Activated gamma-delta T cell (primary cell): ENCODE data around the gene GIN1.
"Not testable (repeated sequence)": the region's sequence is repeated elsewhere in the genome, so short reads cannot be mapped to it uniquely, and the experiment has no call there.

Source experiments
- DNase-seq: peaks from one replicate; lab custom pipeline; 2025; lab: John Stamatoyannopoulos, UW

Gene GIN1

DNA sequence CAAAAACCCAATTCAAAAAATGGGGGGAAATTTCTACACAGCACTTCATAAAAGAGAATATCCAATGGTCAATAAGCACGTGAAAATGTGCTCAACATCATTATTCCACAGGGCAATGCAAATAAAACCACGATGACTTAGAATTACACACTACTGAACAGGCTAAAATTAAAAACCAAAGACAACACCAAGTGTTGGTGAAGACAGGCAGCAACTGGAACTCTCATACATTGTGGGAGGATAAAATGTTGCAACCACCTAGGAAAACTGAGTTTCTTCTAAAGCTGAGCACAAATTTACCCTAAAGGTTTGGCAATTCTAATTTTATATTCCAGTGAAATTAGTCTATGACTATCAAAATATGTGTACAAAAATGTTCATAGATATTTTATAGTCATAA lies 9.5 kb downstream of the GIN1 start:
- no peak for DNase-seq

GRCh38 chr5:103109277-103109676 lies 10.7 kb downstream of the GIN1 start:
- no peak for DNase-seq

DNA sequence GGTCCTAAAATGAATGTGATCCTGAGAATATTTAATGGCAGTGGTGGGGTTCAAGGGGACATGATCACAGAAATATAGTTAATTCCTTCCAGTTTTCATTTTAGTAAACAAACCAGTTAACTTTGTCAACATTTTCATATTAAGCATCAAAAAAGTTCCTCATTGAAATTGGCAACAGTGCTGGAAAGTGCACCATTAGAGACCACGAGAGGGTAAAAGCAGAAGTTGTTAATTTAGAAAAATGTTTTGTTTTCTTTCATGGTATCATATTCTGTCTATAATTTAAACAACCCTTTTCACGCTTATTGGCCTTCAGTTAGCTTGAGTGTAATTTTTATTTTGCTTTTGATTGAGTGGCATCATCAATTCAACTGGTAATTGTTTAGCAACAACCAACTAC lies 11.9 kb downstream of the GIN1 start:
- DNase-seq, result no peak

- no peak for DNase-seq
Observed at GRCh38 chr5:103102234-103102633, 17.7 kb downstream of the GIN1 start.

GRCh38 chr5:103101079-103101750 lies 18.7 kb downstream of the GIN1 start:
- no peak for DNase-seq

DNA sequence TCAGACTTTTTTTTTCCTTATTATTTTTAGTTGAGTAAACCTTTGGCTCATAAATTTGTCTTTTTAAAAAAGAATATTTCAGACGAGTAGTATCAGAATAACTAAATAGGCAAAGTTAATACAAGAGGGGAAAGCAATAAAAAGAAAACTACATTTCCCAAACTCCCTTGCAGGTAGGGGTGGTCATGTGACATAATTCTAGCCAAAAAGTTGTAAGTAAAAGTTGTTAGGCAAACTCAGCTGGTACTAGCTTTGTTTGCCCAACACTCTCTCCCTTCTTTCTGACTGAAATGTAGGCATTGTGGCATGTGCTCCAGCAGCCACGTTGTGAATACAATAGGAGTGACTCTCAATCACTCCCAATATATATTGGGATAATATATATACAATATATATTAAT lies 20.9 kb downstream of the GIN1 start:
- DNase-seq, result no peak

GRCh38 chr5:103094737-103095136 lies 25.2 kb downstream of the GIN1 start:
- no peak for DNase-seq

GRCh38 chr5:103093727-103094126 lies 26.2 kb downstream of the GIN1 start:
- no peak for DNase-seq

DNA sequence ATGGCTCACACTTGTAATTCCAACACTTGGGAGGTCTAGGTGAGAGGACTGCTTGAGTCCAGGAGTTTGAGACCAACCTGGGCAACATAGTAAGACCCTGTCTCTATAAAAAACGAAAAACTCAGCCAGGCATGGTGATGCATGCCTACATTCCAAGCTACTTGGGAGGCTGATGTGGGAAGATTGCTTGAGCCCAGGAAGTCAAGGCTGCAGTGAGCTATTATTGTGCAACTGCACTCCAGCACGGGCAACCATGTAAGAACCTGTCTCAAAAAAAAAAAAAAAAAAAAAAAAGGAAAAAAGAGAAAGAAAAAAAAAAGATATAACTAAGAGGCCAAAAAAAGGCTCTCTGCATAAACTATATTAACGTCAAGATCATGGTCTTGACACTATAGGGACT lies 27.3 kb downstream of the GIN1 start:
- no peak for DNase-seq

DNA sequence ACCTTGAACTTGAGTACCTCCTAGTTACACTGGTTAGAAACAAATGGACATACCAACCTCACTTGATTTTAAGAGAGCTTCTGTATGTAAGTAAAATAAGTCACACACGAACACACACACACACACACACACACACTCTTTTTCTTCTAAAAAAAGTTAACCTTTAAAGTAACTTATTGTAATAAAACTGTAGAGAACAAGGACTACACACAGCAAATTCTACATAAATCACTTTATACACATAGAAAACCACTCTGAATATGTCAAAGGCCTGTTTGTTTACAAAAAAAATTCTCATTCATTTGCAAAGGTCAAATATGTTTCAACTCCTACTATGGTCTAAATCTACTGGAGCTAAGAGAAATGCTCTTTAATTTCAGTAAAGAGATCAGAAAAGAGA lies 29.1 kb downstream of the GIN1 start:
- no peak for DNase-seq

- DNase-seq, result no peak
Observed at GRCh38 chr5:103089272-103089671, 30.7 kb downstream of the GIN1 start.

GRCh38 chr5:103086547-103086946 lies 33.4 kb downstream of the GIN1 start:
- no peak for DNase-seq

DNA sequence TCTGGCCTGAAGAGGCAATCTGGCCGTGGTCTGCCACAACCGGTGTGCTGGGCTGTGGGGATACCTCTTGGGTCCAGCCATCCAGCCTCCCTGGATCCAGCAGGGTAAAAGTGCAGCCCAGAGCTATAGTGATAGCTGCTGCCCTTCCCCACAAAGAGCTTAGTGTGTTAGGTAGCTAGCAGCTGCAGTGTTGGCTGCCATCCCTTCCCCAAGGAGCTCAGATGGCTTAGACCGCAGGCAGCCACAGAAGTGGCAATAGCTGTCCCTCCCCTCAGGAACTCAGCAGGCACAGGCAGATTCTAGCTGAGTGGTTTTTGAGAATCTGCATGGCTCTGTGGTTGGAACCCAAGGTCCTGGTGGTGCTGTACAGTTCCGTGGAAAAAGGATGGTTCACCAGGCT lies 40.1 kb downstream of the GIN1 start:
- no peak for DNase-seq

GRCh38 chr5:103075442-103075841 lies 44.5 kb downstream of the GIN1 start:
- DNase-seq, result no peak

- DNase-seq, result not testable (repeated sequence)
Observed at GRCh38 chr5:103073500-103073899, 46.4 kb downstream of the GIN1 start.

DNA sequence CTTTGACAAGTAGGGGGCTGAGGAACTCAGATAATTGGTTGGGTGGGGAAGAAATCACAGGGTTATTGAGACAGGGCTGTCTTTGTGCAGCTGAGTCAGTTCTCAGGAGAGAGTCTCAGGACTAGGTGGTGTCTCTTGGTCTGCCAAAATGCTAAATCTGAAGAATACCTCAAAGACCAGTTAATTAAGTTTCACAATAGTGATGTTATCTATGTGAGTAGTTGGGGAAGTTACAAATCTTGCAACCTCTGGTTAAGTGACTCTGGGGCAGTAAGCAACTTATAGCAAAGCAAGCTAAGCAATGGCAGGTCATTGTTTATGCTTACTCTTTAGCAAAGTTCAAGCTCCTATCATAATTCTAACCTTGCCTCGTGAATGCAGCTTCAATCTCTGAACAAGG lies 53.6 kb downstream of the GIN1 start:
- no peak for DNase-seq

- no peak for DNase-seq
Observed at GRCh38 chr5:103060424-103060954, 59.4 kb downstream of the GIN1 start.

- no peak for DNase-seq
Observed at GRCh38 chr5:103059525-103059924, 60.4 kb downstream of the GIN1 start.

DNA sequence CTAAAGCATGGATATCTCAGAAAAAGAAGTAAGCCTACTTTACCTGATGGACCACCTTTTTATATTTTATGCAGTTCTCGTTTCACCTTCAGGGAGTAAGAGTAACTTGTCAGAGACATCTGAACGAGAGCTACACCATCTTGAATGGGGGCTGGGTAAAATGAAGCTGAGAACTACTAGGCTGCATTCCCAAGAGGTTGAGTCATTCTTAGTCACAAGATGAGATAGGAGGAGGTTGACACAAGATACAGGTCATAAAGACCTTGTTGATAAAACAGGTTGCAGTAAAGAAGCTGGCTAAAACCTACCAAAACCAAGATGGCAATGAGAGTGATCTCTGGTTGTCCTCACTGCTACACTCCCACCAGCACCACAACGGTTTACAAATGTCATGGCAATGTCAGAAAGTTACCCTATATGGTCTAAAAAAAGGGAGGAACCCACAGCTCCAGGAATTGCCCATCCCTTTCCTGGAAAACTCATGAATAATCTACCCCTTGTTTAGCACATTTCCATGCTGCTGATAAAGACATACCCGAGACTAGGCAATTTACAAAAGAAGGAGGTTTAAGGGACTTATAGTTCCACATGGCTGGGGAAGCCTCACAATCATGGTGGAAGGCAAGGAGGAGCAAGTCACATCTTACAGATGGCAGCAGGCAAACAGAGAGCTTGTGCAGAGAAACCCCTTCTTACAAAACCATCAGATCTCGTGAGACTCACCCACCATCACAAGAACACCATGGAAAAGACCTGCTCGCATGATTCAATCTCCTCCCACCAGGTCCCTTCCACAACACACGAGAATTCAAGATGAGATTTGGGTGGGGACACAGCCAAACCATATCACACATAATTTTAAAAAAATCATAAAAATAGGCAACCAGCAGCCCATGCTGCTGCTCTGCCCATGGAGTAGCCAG lies 62.5 kb downstream of the GIN1 start:
- no peak for DNase-seq

GRCh38 chr5:103046706-103047105 lies 73.2 kb downstream of the GIN1 start:
- DNase-seq, result not testable (repeated sequence)

DNA sequence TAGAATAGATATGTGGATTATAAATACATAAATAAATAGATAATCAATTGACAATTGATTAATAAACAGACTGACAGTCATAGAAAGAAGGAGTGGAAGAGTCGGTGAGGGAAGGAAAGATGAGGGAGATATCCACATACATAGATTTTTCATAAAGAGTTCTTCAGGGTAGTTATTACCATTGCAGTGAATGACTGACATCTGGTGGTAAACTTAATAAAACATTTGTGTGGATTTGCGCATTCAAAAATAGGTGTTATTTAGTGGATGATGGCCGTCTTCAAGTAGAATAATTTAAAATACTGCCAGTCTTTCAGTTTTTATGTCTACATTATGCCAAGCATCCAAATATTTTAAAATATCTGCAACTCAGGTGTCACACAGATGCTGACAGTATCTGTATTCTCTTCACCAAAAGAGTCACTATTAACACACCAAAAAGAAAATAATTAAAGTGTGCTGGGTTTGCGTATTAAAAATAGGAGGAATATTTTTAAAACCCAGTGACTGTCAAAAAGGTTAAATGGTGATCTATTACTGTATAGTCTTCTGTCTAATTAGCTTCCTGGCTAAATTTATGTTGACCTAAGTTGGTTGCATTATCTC lies 78.8 kb downstream of the GIN1 start:
- DNase-seq, result no peak

DNA sequence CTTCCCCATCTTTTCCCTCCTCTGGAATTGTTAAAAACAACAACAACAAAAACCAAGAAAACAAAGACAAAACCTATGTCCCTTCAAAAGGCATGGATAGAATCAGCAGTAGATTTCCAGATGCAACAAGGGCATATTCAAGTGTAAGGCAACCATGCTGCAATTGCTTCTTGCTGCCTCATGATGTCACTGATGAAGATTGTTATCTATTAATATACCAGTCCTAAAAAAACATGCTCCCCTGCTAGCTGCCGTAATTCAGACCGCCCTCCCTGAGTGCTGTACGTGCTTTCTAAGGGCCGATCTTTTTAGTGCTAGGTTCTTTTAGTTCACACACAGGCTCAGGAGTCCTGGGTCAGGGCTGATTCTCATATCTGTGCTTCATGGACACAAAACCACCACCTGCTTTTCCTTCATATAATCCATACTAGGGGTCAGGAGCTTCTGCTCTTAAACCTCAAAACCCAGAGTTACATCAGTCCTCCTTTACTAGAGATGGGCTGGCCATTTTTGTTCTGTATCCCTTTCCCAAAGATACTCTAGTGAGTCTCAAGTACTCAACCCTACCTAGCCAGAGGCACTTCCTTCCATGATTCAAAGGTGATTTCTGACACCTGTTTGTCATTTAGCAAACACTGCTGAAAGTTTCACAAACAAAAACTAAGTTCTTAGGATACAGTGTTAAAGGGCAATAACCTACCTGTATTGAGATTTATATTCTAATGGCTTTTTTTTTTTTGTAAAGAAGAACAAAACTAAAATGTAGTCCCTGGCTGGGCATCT lies 82.1 kb downstream of the GIN1 start:
- no peak for DNase-seq
